ENCODE measurements around the gene CDH4.

DNA sequence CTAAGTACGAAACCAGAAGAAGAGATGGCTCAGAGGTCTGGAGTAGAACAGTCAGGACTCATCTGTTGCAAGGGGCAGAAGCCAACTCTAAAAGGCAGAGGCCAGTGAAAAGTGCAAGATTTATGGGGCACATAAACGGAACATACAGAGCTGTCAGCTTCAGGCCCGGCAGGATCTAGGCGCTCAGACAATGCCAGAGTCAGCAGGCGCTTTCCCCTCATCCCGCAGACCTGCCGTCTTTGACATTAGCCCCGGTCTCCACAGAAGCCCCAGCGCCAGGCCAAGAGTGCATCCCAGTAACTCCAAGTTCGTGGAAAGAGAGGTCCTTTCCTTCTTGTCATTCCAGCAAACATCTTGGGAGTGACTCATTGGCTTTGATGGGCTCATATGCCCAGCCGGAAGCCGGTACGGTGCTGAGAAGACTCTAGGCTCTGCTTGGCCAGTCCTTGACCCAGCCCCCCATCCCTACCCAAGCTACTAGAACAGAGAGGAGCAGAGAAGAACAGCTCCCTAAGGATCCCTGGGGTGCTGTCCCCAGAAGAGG, 552.8 kb downstream of the CDH4 start:
- TF ChIP-seq POLR2AphosphoS5 (IDR thresholded peaks at IDR 0.05) (no peak), POLR2A (IDR thresholded peaks at IDR 0.05) (no peak)
- TF ChIP-seq, protein P1, sequence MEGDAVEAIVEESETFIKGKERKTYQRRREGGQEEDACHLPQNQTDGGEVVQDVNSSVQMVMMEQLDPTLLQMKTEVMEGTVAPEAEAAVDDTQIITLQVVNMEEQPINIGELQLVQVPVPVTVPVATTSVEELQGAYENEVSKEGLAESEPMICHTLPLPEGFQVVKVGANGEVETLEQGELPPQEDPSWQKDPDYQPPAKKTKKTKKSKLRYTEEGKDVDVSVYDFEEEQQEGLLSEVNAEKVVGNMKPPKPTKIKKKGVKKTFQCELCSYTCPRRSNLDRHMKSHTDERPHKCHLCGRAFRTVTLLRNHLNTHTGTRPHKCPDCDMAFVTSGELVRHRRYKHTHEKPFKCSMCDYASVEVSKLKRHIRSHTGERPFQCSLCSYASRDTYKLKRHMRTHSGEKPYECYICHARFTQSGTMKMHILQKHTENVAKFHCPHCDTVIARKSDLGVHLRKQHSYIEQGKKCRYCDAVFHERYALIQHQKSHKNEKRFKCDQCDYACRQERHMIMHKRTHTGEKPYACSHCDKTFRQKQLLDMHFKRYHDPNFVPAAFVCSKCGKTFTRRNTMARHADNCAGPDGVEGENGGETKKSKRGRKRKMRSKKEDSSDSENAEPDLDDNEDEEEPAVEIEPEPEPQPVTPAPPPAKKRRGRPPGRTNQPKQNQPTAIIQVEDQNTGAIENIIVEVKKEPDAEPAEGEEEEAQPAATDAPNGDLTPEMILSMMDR (IDR thresholded peaks at IDR 0.05 in 8 of 11, conservative IDR thresholded peaks at IDR 0.05 in 3 of 11): no peak
